ENCODE data around the gene NUTF2.

NUTF2 gene

GRCh38 chr16:67846320-67847063 lies at the start of gene NUTF2:
TSS of gene NUTF2 (plus strand) at chr16:67846933. CDS start at chr16:67865131, 18,198 bp downstream.
- intact Hi-C loops (cut with DNase I), result loop anchor here (5.0 to 10.0 kb wide), 4 partner anchors 48 to 322 kb away; partner anchors contain the start of genes ACD, C16orf86, ENKD1 and PARD6A
- peak; percentile 89 to 99 (median 92) for DNase-seq

GRCh38 chr16:67800338-67800926 lies 46.3 kb upstream of the NUTF2 start:
- DNase-seq, result peak in 1 of 10 donors; percentile 62
- intact Hi-C loops (cut with DNase I), result loop anchor here (10.0 kb wide), 1 partner anchor 126 kb away; no protein-coding TSS in a partner anchor

DNA sequence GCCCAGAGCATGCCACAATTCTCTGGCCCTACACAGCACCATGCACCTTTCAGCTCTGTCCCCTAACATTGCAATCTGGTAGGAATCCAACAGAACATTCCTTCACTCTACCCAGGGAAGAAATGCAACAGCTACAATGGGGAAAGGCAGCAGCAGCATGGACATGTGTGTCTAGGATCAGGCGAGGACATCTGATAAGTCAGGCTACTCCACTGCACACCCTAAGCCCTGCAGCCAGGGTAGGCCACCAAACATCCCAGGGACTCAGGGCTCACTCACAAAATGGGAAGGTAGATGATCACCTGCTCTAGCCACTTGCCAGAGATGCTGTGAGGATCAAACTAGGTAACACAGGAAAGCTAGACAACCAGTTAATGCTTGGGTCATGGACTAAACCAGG lies 45.5 kb upstream of the NUTF2 start:
- DNase-seq, result no peak
- intact Hi-C loops (cut with DNase I), result loop anchor here (10.0 kb wide), 1 partner anchor 126 kb away; no protein-coding TSS in a partner anchor

DNA sequence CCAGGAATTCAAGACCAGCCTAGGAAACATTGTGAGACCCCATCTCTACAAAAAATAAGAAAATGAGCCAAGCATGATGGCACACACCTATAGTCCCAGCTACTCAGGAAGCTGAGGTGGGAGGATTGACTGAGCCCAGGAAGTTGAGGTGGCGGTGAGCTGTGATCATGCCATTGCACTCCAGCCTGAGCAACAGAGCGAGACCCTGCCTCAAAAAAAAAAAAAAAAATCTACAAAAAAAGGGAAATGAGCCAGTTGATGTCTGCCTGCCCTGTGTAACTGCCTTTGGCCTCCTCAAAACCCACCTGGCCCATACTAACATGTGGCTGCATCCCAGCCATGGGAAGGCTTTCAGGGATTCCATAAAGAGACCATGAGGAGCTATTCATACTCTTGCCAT lies 44.9 kb upstream of the NUTF2 start:
- DNase-seq, result peak in 1 of 10 donors; percentile 8
- intact Hi-C loops (cut with DNase I), result loop anchor here (10.0 kb wide), 1 partner anchor 127 kb away; no protein-coding TSS in a partner anchor

- intact Hi-C loops (cut with DNase I), result loop anchor here (10.0 kb wide), 1 partner anchor 129 kb away; no protein-coding TSS in a partner anchor
- no peak for DNase-seq
Observed at GRCh38 chr16:67803894-67804293, 42.8 kb upstream of the NUTF2 start.

GRCh38 chr16:67804853-67805542 lies 41.7 kb upstream of the NUTF2 start:
- intact Hi-C loops (cut with DNase I), result loop anchor here (10.0 kb wide), 1 partner anchor 130 kb away; no protein-coding TSS in a partner anchor
- peak in 1 of 10 donors; percentile 15 for DNase-seq

GRCh38 chr16:67805718-67806427 lies 40.9 kb upstream of the NUTF2 start:
- intact Hi-C loops (cut with DNase I), result loop anchor here (2.0 to 10.0 kb wide), 2 partner anchors 87 to 131 kb away; partner anchors contain the start of gene GFOD2
- no peak for DNase-seq

DNA sequence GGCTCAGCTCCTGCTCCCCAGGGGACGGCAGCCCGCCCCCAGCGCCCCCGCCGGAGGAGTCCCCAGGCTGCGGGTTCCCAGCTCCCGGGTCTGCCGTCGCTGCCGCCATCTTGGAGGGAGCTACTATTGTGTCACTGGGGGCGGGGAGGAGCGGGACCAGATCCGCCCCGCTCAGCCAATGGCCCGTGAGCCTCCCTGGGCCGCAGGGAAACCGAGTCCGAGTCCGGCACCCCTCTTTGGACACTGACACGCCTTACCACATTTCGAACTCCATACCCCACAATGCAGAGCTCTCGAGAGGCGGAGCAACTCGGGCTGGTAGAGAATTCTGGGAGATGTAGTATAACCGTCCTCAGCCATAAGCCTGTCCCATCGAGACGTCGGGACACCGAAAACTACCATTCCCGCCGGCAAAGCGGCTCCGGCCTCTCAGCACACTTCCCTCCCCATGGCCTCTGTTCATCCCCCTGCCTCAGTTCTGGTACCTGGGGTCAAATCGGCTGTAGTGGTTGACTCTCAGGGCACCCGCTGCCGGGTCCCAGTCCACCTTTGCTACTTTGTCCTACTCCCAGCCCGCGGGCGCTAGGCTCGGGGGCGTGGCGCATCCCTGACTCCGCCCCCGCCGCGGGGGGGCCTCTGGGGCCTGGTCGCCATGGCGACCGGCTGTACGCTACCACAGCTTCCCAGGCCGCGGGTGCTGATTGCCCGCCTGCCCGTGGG lies 40.1 kb upstream of the NUTF2 start, which contains the start of the genes RANBP10 and TSNAXIP1:
Gene RANBP10 (minus strand): TSS at position 133 of the 720 bp plus-strand sequence. CDS start 24 bp downstream, at position 109.
Gene TSNAXIP1 (plus strand): TSS at position 462 of the 720 bp plus-strand sequence. CDS start 261 bp downstream, outside the sequence.
- DNase-seq, result peak; percentile 95 to 100 (median 98)
- intact Hi-C loops (cut with DNase I), result loop anchor here (2.0 to 10.0 kb wide), 2 partner anchors 88 to 132 kb away; partner anchors contain the start of gene GFOD2

DNA sequence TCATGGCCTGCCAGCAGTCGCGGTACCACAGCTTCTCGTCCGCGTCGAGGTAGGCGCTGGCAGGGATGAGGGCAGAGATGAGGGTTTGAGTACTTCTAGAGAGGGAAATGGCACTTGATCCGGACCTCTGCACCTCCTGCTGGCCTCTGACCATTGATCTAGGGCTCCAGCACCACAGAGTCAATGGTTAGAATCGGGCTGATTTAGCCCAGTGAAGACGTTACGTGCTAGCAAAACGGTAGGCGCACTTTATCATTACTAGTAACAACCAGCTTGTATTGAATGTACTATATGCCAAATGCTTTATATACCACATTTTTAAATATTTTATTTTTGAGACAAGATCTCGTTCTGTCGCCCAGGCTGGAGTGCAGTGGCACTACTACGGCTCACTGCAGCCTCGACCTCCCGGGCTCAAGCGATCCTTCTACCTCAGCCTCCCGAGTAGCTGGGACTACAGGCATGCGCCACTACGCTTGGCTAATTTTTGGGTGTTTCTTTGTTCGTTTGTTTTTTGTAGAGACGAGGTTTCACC lies 39.5 kb upstream of the NUTF2 start:
- DNase-seq, result no peak
- intact Hi-C loops (cut with DNase I), result loop anchor here (2.0 to 10.0 kb wide), 2 partner anchors 88 to 132 kb away; partner anchors contain the start of gene GFOD2

- intact Hi-C loops (cut with DNase I), result no loop called here
- no peak for DNase-seq
Observed at GRCh38 chr16:67811899-67812298, 34.8 kb upstream of the NUTF2 start.

GRCh38 chr16:67814567-67814966 lies 32.2 kb upstream of the NUTF2 start:
- intact Hi-C loops (cut with DNase I), result no loop called here
- peak in 1 of 10 donors; percentile 76 for DNase-seq

DNA sequence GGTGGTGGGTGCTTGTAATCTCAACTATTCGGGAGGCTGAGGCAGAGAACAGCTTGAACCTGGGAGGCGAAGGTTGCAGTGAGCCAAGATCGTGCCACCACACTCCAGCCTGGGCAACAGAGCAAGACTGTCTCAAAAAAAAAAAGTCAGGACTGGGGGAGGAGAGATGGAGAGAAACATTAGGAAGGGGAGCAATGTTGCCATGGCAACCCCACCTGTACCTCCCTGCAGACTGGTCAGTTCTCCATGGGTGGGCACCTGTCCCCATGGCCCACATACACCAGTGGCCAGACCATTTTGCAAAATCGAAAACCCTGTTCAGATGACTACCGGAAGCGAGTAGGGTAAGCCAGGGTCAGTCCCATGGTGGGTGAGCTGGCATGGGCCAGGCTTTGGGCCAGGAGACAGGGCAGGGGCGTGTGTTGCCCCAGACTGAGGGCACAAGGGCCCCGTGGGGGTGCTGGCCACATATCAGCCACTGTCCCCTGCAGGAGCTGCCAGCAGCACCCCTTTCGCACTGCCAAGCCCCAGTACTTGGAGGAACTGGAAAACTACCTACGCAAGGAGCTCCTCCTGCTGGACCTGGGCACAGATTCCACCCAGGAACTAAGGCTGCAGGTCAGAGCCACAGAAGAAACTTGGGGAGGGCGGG lies 26.0 kb upstream of the NUTF2 start:
- intact Hi-C loops (cut with DNase I), result no loop called here
- peak in 1 of 10 donors; percentile 62 for DNase-seq

- intact Hi-C loops (cut with DNase I), result no loop called here
- no peak for DNase-seq
Observed at GRCh38 chr16:67822511-67822910, 24.2 kb upstream of the NUTF2 start.

GRCh38 chr16:67825119-67825518 lies 21.6 kb upstream of the NUTF2 start:
- DNase-seq, result no peak
- intact Hi-C loops (cut with DNase I), result no loop called here

GRCh38 chr16:67825906-67826305 lies 20.8 kb upstream of the NUTF2 start:
- intact Hi-C loops (cut with DNase I), result no loop called here
- DNase-seq, result no peak

- intact Hi-C loops (cut with DNase I), result no loop called here
- no peak for DNase-seq
Observed at GRCh38 chr16:67828651-67829050, 18.1 kb upstream of the NUTF2 start.

- intact Hi-C loops (cut with DNase I), result no loop called here
- peak in 1 of 10 donors; percentile 8 for DNase-seq
Observed at GRCh38 chr16:67833030-67833414, 13.7 kb upstream of the NUTF2 start.

All from posterior cingulate gyrus (tissue), 11 donors.